GM08714 (cell line): ENCODE results near the gene CACNG3.
"Not testable (repeated sequence)": the region's sequence is repeated elsewhere in the genome, so short reads cannot be mapped to it uniquely, and the experiment has no call there.

Experiments
- H3K4me3 ChIP-seq: fragments of 200-500 bp; sonication (Bioruptor generic); 2 replicates; pipeline ENCODE4 v1.5.1; 2014; ENCODE audit warnings: mild to moderate bottlenecking, low read length, inconsistent platforms
- ZNF274 ChIP-seq: IDR thresholded peaks from 2 replicates; pipeline ENCODE4 v1.6.1; 2012; ENCODE audit warnings: mild to moderate bottlenecking, low read depth, low read length

The CACNG3 gene

DNA sequence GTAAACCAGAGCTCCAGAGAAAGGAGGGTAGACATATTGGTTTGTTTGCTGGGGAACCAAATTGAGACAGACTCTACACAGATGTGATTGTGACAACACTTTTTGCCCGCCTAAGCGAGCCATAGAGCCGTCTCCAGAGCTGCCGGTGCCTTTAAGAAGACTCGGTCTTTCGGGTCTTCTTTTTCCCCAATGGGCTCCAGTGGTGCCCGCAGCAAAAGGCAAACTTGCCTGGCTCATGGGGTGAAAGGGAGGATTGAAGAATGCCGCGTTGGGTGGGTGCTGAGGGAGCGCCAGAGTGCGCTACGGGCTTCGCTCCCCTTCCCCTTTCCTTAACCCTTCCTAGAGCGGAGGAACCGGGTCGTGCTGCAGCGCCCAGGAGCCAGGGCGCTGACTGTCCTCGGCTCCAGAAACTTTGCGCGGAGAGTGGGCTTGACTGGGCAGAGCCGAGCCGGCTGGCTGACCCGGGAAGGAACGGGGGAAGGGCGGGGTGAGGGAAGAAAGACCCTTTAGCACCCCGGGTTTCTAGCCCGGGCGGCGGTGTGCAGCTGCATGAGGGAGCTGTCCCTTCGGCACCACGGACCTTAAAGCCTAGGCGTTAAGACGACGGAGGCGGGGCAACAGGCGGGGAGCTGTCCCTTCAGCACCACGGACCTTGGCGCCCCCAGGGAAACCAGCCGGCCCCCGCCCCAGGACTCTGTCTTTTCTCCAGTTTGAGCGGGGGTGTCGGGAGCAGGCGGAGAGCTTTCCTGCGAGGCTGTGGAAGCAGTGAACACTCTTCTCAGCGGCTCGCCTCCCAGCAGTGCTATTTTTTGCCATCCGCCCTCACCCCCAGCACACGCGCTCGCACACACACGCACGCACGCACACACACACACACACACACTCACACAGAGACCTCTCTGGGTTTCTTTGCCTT lies at the start of gene CACNG3:
TSS of gene CACNG3 (plus strand) at position 880 of the 916 bp plus-strand sequence. CDS start 420 bp downstream, outside the sequence.
- H3K4me3 ChIP-seq: no peak within 1 kb of the TSS
- TF ChIP-seq ZNF274: no peak

DNA sequence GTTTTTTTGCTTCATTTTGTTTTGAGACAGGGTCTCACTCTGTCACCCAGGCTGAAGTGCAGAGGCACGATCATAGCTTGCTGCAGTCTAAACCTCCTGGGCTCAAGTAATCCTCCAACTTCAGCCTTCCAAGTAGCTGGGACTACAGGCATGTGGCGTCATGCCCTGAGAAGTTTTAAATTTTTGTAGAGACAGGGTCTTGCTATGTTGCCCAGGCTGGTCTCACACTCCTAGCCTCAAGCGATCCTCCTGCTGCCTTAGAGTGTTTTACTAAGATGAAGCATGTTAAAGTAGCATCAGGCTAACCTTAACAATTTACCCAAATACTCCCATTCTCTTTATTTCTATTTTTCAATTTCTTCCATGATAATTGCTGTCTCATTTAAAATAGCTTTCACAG lies 49.2 kb upstream of the CACNG3 start:
- H3K4me3 ChIP-seq: no peak overlapping the region
- TF ChIP-seq ZNF274: no peak

DNA sequence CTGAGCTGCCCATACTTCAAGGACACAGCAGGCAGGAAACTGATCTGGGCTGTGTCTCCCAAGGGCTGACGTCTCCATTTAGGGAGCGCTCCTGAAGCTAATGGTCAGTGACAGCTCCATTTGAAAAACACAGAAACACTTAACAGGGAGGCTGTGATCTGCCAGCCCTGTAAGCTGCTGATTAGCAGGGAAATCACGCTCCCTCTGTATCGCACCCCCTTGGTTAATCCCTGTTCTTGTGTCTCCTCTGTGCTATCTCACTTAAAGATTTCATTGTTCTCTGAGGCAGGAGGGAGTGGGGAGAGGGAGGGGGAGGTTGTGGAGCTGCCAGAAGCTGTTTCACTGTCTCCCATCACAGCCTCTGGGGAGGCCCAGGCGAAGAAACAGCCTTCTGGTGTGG lies 47.4 kb upstream of the CACNG3 start:
- no peak overlapping the region for H3K4me3 ChIP-seq
- TF ChIP-seq ZNF274: no peak

DNA sequence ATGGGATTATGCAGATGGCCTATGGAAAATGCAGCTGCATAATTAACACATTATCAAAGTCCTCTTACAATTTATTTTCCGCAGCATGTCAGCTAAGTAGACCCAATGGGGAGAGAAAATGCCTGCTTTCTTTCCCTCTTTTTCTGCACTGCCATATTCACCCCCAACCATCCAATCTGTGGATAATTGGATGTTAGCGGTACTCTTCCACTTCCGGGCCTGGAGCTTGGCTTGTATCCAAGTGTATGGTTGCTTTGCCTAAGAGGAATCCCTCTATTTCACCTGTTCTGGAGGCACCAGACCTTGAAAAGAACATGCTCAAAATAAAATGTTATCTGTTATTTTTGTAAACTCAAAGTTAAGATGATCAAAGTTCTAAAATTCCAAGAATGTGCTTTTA lies 41.1 kb upstream of the CACNG3 start:
- H3K4me3 ChIP-seq: no peak overlapping the region
- no peak for TF ChIP-seq ZNF274

DNA sequence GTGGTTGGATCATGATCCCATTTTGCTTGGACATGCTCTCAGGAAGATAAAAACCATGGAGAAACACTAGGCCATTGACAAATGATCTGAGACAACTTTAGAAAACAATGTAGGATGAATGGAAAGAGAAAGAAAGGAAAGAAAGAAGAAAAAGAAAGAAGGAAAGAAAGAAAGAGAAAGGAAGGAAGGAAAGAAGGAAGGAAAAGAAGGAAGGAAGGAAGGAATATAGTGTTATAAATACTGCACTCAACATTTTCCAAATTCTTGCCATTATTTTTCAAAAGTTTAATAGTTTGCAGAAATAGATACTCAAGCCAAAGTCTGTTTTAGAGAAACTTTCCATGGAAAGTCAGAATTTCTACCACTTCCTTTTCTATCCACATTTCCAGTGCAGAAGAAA lies 39.2 kb upstream of the CACNG3 start:
- TF ChIP-seq ZNF274: no peak
- H3K4me3 ChIP-seq: no peak overlapping the region

DNA sequence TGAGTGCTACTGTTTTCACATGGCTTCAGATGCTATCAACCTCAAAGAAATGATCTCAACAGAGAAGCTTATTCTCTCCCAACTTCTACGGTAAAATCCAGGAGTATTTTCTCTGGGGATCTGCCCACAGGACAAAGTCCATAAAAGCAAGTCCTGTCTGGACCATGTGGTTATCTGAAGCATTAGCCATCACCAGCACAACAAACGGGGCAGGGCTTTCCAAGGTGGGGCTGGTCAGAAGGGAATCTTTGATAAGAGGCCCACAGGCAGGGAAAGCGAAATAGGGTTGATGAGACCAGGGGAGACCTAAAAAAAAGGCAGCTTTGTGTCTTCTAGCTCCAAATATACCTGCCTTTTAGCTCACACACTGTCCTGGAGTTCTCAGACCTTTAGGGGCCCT lies 38.7 kb upstream of the CACNG3 start:
- H3K4me3 ChIP-seq: no peak overlapping the region
- TF ChIP-seq ZNF274: no peak

DNA sequence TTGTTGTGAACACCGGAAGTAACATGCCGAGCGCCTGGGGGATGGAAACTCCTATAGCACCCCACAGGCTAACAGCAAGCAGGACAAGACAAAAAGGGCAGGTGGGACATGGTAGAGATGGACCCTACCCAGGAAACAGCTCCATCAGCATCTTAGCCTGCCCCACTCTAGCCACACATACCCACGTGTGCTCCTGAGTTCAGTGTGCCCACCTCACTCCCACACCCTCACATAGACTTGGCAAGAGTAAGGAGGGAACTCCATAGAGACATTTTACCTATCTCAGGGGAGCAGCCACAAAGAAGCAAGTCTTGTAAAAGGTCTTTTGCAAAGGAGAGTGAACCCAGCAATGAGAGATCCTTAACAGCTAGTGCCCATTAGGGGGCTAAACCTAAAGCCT lies 37.8 kb upstream of the CACNG3 start:
- no peak for TF ChIP-seq ZNF274

DNA sequence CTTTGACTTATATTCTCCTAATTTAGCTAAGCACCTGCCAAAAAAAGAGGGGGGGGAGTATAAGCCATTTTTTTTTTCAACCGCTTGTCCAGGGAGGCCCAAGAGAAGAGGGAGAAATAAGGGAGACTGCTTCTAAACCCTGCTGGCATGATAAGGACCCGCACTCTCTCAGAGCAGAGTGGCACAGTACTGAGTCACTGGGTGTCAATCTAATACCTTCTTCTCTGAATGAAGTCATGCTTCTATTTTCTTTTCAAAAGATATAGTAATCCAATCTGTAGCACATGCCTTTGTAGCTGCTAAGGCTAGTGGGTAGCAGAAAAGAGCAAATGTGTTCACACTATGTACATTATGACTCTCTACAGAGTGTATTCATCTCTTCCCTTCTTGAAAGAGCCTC lies 34.9 kb upstream of the CACNG3 start:
- no peak for TF ChIP-seq ZNF274
- no peak overlapping the region for H3K4me3 ChIP-seq

More for the DNA sequence above, 37.8 kb upstream of the CACNG3 start:
- no peak overlapping the region for H3K4me3 ChIP-seq

DNA sequence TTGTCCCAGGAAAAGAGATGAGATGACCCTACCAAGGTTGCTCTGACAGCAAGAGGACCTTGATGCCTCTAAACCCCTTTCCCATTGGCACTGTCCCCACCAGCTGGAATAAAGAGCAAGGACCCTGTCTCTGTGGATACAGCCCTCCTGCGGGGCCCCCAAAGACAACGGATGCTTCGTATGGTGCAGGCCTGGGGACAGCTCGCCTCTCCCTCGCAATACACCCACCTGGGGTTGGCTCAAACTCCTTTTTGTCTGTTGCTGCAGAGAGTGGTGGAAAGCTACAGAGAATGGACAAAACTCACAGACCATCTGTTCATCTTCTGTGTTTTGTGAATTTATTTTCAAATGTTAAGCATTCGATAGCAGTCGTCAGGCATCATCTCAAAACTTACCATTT lies 27.6 kb upstream of the CACNG3 start:
- H3K4me3 ChIP-seq: no peak overlapping the region
- no peak for TF ChIP-seq ZNF274

DNA sequence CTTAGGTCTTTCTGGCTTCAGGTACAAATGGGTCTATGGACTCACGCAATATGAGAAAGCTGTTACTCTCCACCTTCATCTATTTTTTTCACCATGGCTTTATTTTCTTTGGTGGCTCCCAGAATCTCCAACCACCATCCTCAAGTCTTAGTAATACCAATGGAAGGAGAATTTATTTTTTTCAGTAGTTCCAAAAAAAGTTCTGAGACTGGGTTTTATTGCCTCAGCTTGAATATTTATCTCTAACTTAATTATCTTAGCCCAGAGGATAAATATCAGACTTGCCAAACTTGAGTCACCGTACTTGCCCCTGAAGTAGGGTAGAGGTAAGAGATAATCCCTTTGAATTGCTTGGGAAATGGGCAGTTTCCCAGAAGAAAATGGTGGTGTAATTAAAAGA lies 23.2 kb upstream of the CACNG3 start:
- TF ChIP-seq ZNF274: no peak
- no peak overlapping the region for H3K4me3 ChIP-seq

DNA sequence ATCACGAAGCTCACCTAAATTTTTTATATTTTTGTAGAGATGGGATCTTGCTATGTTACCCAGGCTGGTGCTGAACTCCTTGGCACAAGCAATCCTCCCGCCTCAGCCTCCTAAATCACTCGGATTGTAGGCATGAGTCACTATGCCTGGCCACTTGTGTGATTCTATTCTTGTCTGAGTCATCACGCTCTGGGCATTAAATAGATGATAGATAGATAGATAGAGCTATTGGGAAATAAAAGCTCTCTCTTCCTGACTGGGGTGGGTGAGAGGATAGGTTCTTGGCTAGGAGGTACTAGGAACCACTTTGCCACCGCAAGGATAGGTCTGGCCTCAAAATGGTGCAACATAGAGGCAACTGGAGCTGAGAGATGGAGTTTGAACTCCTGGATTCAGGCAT lies 21.4 kb upstream of the CACNG3 start:
- TF ChIP-seq ZNF274: no peak
- H3K4me3 ChIP-seq: no peak overlapping the region

DNA sequence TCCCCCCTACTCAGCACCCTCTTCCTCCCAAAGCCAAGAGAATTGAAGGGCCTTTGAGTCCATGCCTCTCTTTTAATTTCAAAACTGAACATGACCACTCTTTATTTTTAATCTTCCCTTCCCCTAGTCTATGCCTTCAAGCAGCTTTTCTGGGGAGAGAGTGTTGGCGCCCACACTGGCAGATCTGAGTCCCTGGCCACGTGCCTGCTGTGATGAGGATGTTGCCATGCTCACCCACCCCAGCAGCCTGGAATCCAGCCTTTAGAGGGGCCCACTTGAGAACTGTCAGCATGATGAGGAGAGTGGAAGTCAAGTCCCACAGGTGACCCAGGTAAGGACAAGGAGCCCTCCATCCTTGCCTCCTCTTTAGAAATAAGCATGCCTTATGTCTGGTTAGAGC lies 20.3 kb upstream of the CACNG3 start:
- no peak overlapping the region for H3K4me3 ChIP-seq
- no peak for TF ChIP-seq ZNF274

DNA sequence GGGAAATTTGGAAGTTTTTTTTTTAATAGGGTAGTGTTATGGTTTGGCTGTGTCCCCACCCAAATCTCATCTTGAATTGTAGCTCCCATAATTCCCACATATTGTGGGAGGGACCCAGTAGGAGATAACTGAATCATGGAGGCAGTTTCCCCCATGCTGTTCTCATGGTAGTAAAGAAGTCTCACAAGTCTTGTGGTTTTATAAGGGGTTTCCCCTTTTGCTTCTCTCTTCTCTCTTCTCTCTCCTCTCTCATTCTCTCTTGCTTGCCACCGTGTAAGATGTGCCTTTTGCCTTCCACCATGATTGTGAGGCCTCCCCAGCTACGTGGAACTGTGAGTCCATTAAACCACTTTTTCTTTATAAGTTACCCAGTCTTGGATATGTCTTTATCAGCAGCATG lies 17.3 kb upstream of the CACNG3 start:
- not testable (repeated sequence) for H3K4me3 ChIP-seq

DNA sequence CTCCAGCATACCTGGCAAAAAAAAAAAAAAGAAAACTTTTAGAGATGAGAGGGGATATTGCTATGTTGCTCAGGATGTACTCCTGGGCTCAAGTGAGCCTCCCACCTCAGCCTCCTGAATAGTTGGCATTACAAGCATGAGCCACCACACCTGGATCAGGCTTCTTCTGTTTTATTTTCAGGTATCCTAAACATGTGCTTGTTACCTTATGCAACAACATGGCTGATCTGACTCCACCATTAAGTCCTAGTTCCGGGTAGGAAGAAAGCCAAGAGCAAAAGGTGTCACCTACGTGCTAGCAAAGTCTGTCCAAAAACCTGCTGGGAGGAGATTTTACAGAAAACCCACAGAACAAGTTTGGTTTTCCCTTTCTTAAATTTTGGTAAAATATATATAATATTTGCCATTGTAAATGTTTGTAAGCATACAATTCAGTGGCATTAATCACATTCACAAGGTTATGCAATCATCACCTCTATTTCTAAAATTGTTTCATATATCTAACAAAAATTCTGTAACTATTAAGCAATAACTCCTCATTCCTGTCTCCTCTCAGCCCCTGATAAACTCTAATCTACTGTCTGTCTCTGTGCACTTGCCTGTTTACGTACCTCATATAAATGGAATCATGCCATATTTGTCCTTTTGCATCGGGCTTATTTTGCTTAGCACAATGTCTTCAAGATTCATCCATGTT lies 9.1 kb upstream of the CACNG3 start:
- H3K4me3 ChIP-seq: no peak overlapping the region
- TF ChIP-seq ZNF274: no peak

DNA sequence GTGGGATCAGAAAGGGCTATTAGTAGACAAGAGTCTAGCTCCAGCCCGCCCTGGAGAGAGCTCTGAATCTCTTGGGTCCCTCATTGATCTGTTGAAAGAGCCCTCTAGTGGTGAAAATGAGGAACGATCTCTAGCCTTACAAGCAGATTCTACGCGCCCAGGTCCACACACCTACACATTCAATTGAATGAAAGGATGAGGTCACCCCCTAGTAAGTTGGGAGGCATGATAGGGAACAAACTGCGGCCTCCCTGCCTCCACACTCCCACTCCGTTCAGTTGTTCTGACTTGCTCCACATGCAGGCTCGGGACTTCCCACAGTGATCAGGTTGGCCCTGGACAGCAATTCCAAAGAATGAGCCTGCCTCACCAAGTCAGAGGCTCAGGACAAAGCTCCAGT lies 2.9 kb upstream of the CACNG3 start:
- TF ChIP-seq ZNF274: no peak

More for the DNA sequence above, 2.9 kb upstream of the CACNG3 start:
- H3K4me3 ChIP-seq: no peak overlapping the region
